ENCODE measurements around the gene BPIFA3.

GRCh38 chr20:33242319-33243100, 25.4 kb downstream of the BPIFA3 start:
- TF ChIP-seq POLR2A (IDR thresholded peaks at IDR 0.05): no peak
- TF ChIP-seq CTCF (IDR thresholded peaks at IDR 0.05 in 4 of 5, conservative IDR thresholded peaks at IDR 0.05 in 1 of 5): no peak
